Nephron (organoid): ENCODE data around the gene STK32C.

Experiments used
- H3K27ac Mint-ChIP-seq, 3 experiments: 2 replicates each; pipeline ENCODE4 v1.8.0; 2020; ENCODE audit warnings: mixed read lengths in 3 of 3, mild to moderate bottlenecking in 2 of 3, moderate library complexity in 1 of 3
- H3K27me3 Mint-ChIP-seq: 2 replicates; pipeline ENCODE4 v1.8.0; 2021; ENCODE audit warnings: low read depth, mild to moderate bottlenecking, moderate library complexity, mixed read lengths
- H3K36me3 Mint-ChIP-seq: 2 replicates; pipeline ENCODE4 v1.8.0; 2020; ENCODE audit warnings: low read depth, mixed read lengths
- H3K4me1 Mint-ChIP-seq: 2 replicates; pipeline ENCODE4 v1.8.0; 2020; ENCODE audit warnings: mixed read lengths
- H3K4me3 Mint-ChIP-seq, 3 experiments: 2 replicates each; pipeline ENCODE4 v1.8.0; 2020; ENCODE audit warnings: mild to moderate bottlenecking in 3 of 3, mixed read lengths in 3 of 3, moderate library complexity in 2 of 3
- H3K9me3 Mint-ChIP-seq: 2 replicates; pipeline ENCODE4 v1.8.0; 2020; ENCODE audit warnings: mixed read lengths
- CTCF ChIP-seq, 3 experiments: fragments of 200-600 bp; sonication (generic); IDR thresholded peaks; one replicate each; pipeline ENCODE4 v1.5.0; 2021; ENCODE audit warnings: antibody characterized with exemption in 3 of 3; ENCODE audit not compliant: unreplicated experiment in 3 of 3

STK32C gene

DNA sequence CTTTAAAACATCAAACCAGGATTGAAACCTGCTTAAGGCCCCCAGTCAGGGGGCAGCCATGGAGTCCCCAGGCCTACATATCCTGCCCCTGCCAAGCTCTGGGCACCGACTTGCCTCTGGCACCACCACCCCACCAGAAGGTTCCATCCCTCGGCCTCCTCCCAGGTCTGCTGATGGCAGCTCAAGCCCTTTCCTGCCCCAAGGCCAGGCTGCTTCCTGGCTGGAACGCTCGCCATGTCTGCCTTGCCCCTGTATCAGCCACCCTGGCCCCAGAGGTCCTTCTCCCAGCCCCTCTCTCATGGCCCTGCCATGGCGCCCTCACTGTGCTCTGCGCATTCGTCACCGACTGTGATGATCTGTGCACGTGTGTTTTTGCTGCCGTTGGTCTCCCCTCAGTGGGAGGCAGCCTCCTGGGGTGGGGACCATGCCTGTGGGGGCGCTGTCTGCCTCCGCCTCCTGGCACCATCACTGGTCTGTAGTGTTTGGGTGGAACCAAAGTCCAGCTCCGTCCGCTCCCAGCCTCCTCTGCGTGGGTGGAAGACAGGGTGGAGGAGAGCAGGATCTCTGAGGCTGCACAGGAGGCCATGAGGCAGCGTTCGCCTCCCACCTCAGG is 117.8 kb downstream of the STK32C start:
- peaks cover 43% of the 10 kb centered on the region for H3K27me3 Mint-ChIP-seq
- TF ChIP-seq CTCF (IDR thresholded peaks at IDR 0.05; ENCODE audit: unreplicated experiment in 3 of 3) = no peak
- no peak overlapping the region for H3K27ac Mint-ChIP-seq
- H3K9me3 Mint-ChIP-seq = no peaks in the 10 kb centered on the region
- H3K36me3 Mint-ChIP-seq = peaks cover 32% of the 10 kb centered on the region
- H3K4me3 Mint-ChIP-seq = peak overlapping the region; percentile 73 to 79 (median 74)
- peaks cover 26% of the 10 kb centered on the region for H3K4me1 Mint-ChIP-seq

DNA sequence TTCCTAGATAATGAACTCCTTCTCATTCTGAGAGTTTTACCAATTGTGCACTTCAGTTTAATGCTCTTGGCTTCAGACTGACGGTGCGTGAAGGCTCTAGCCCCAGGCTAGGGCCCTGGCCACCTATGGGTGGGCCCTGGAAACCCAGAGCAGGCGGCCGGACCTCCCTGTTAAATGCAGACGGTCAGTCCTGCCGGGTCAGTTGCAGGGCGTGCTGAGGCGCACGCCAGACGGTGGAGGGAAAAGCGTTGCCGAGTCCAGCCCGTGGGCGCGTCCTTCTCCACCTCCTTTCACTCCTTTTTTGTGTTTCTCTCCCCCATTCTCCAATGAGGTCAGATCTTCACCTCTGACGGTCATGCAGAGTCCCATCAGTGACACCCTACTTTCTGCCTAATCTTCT is 118.7 kb downstream of the STK32C start:
- TF ChIP-seq CTCF (IDR thresholded peaks at IDR 0.05; ENCODE audit: unreplicated experiment in 3 of 3) = no peak
- H3K27me3 Mint-ChIP-seq = peaks cover 52% of the 10 kb centered on the region
- H3K4me1 Mint-ChIP-seq = peaks cover 26% of the 10 kb centered on the region
- H3K9me3 Mint-ChIP-seq = no peaks in the 10 kb centered on the region
- peaks cover 26% of the 10 kb centered on the region for H3K36me3 Mint-ChIP-seq
- peak overlapping the region; percentile 79 to 84 (median 82) for H3K4me3 Mint-ChIP-seq
- H3K27ac Mint-ChIP-seq = no peak overlapping the region

DNA sequence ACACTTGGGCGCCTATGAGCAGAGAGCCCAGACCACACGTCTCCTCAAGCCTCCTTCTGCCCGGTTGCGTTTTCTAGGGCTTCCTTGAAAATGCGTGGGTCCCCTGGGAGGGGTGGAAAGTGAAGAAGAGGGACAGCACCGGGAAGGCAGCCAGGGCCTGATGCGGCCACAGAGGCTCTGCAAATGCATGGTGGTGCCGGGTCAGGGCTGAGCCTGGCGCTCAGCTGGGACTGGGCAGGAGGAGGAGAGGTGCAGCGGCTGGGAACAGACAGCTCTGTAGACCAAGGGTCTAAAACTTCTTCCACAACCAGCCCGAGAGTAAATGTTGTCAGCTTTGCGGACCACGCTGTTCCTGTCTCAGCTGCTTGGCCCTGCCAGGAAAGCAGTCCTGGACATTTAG is 119.4 kb downstream of the STK32C start:
- Mint-ChIP-seq H3K36me3 (peaks cover 26% of the 10 kb centered on the region), H3K4me1 (peaks cover 26% of the 10 kb centered on the region), H3K27ac (no peak overlapping the region), H3K27me3 (peaks cover 59% of the 10 kb centered on the region), H3K9me3 (no peaks in the 10 kb centered on the region), H3K4me3 (peak overlapping the region; percentile 79 to 84 (median 82))
- TF ChIP-seq CTCF (IDR thresholded peaks at IDR 0.05; ENCODE audit: unreplicated experiment in 3 of 3) = no peak

- Mint-ChIP-seq H3K9me3 (no peaks in the 10 kb centered on the region), H3K4me1 (peaks cover 26% of the 10 kb centered on the region), H3K27ac (no peak overlapping the region), H3K36me3 (peaks cover 21% of the 10 kb centered on the region), H3K4me3 (peak overlapping the region; percentile 79 to 84 (median 82)), H3K27me3 (peaks cover 60% of the 10 kb centered on the region)
- no peak for TF ChIP-seq CTCF (IDR thresholded peaks at IDR 0.05; ENCODE audit: unreplicated experiment in 3 of 3)
These were observed 120.2 kb downstream of the STK32C start for GRCh38 chr10:132187430-132188138.

DNA sequence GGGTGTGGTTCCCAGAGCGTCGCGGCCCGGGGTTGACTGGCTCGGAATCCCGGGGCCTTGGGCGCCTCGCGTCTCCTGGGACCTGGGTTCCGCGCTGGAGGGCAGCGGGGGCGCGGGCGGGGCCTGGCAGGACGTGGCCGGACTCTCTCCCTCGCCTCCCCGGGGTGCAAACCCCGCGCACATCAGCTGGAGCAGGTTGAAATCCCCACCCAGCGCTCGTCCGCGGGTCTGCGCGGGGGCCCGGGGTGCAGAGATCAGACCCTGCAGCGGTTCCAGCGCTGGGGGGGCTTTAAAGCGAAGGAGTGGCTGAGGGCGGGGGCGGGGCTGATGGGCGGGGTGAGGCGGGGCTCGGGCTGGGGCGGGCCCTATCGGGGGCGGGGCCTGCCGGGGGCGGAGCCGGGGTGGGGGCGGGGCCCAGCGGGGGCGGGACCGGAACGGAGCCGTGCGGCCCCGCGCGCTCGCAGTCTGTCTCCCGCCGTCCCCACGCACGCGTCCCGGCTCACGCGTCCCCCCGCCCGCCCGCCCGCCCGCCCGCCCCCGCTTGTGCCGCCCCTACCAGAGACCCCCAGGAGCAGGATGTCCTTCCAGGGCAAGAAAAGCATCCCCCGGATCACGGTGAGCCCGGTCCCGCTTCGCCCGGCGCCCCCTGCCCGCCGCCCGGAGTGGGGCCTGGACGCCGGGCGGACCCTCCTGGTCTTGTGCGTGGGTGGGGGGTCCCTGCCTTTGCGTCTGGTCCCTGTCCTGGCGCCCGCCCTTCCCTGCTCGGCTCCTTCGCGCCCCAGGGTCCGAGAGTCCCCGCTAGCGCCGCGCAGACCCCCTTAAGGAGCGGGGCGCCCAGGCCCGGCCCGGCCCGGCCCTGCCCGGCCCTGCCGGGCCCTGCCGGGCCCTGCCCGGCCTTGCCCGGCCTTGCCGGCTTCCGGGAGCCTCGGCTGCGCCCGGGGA is 121.0 kb downstream of the STK32C start, which contains the start of gene DPYSL4:
Gene DPYSL4, plus strand, starts transcription at position 461 of the 942 bp plus-strand sequence. Its CDS starts 116 bp downstream, at position 577.
- no peaks in the 10 kb centered on the region for H3K9me3 Mint-ChIP-seq
- peaks cover 65% of the 10 kb centered on the region for H3K27me3 Mint-ChIP-seq
- peaks cover 23% of the 10 kb centered on the region for H3K4me1 Mint-ChIP-seq
- H3K27ac Mint-ChIP-seq = no peak within 1 kb of the TSS
- H3K36me3 Mint-ChIP-seq = peaks cover 16% of the 10 kb centered on the region
- H3K4me3 Mint-ChIP-seq = peak within 1 kb of the TSS; percentile 79 to 84 (median 82)
- no peak for TF ChIP-seq CTCF (IDR thresholded peaks at IDR 0.05; ENCODE audit: unreplicated experiment in 3 of 3)
